Right kidney (tissue), 1 donor: ENCODE results near the gene CCSAP.

Source experiments
- DNase-seq: peaks from one replicate; pipeline ENCODE4 v3.0.0-alpha.2; 2016

The CCSAP gene

GRCh38 chr1:229286099-229286766 lies 56.6 kb downstream of the CCSAP start:
- DNase-seq, result no peak

DNA sequence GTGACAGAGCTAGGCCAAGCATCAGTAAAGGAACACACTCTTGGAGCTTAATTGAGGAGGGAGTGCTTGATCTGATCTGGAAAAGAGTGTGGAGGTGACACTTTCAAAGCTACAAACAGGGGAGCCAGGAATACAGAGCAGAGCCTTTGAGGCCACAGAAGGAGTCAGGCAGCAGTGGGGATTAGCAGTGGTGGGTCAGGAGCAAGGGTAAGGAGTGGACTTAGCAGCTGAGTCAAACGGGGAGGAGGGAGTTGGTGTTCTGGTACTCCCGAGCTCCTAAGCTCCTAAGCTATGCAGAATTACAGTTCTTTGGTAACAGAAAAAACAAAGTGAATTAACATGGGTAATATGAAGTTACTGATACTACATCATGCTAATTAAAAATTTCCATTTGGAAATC lies 57.4 kb downstream of the CCSAP start:
- no peak for DNase-seq

DNA sequence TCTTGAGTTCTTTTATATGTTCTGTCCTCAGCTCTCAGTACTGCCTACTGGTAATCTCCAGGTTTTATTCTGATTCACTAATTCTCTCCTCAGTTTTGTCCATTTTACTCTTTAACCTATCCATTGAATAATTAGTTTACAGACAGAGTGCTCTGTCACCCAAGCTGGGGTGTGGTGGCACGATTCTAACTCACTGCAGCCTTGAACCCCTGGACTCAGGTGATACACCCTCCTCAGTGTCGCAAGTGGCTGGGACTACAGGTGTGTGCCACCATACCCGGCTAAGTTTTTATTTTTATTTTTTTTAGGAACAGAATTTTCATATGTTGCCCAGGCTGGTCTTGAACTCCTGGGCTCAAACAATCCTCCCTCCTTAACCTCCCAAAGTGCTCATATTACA lies 58.0 kb downstream of the CCSAP start:
- no peak for DNase-seq

- DNase-seq, result no peak
Observed at GRCh38 chr1:229283183-229283611, 59.6 kb downstream of the CCSAP start.

DNA sequence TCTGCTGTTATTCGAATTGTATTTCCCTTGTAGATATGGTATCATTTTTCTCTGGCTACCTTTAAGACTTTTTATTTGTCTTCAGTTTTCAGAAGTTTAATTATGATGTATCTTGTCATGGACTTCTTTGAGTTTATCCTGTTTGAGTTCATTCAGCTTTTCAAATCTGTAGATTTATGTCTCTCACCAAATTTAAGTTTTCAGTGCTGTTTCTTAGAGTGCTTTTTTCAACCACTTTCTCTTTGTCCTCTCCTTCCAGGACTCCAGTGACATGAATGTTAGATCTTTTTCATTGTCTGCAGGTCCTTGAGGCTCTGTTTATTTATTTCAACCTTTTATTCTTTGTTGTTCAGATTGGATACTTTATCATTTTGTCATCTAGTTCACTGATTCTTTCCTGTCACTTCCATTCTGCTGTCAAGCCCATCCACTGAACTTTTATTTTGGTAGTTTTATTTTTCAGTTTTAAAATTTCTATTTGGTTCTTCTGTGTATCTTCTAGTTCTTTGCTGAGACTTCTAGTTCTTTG lies 60.5 kb downstream of the CCSAP start:
- DNase-seq, result no peak

DNA sequence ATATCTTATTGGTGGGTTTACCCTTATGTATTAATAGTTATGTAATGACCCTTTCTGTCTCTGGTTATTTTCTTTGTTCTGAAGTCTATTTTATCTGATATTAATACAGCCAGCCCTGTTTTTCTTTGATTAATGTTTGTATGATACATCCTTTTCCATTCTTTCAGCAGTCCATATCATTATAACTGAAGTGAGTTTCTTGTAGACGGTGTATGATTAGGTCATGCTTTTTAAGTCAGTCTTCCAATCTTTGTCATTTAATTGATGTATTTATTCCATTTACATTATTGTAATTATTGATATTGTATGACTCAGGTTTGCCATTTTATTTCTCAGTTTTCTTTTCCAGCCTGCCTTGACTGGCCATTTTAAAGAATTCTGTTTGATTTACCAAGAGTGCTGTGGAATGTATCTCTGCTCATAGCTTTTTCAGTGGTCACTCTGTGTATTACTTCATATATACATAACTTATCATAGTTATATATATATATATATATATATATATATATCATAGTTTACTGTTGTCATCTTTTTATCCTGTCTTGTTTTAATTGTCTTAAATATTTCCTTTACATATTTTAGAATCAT lies 61.4 kb downstream of the CCSAP start:
- no peak for DNase-seq

- no peak for DNase-seq
Observed at GRCh38 chr1:229280921-229281320, 61.9 kb downstream of the CCSAP start.

GRCh38 chr1:229280037-229280828 lies 62.6 kb downstream of the CCSAP start:
- no peak for DNase-seq

DNA sequence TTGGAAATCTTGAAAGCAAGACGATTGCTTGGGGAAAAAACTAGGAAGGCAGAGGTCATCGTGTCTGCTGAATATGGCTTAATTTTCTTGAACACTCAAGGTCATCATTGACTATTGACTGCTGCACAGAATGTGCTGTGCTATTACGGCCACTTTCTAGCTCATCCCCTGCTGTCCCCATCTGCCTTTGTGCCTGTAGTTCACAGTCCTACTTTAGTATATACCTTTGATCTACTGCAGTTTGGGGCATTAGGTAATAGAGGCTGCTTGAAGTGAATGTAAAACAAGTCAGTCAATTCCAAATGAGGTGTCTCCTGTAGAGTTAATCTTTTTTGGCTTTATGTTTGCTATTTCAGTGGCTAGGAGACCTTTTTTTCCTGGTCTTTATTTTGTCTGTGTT lies 63.6 kb downstream of the CCSAP start:
- DNase-seq, result no peak

- no peak for DNase-seq
Observed at GRCh38 chr1:229278120-229278741, 64.6 kb downstream of the CCSAP start.

DNA sequence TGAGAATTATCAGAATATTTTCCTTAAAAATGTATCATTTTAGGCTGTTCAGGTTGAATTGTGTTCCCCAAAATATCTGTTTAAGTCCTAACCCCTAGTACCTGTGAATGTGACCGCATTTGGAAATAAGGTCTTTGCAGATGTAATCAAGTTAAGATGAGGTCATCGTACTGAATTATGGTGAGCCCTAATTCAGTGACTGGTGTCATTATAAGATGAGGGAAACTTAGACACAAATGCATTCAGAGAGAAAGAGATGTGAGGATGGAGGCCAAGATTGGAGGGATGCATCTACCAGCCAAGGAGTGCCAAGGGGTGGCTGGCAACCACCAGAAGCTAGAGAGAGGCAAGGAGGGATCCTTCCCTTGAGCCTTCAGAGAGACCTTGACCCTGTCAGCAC lies 67.8 kb downstream of the CCSAP start:
- DNase-seq, result no peak

- DNase-seq, result no peak
Observed at GRCh38 chr1:229273507-229274232, 69.2 kb downstream of the CCSAP start.

GRCh38 chr1:229272164-229273158 lies 70.4 kb downstream of the CCSAP start:
- DNase-seq, result no peak

- DNase-seq, result peak; percentile 60
Observed at GRCh38 chr1:229271448-229272159, 71.2 kb downstream of the CCSAP start.
